ENCODE measurements around the gene CCDC51. TPM values are rescaled to one million over a fixed set of nuclear protein-coding genes. Genes with fewer than 3 reads are reported as not detected.
A peak's percentile ranks its signal among the peaks of the same experiment; 100 is the strongest.

The CCDC51 gene
- total RNA-seq, 8 experiments from 2014 or later = 14.9 to 90.4 (median 20.4) TPM

DNA sequence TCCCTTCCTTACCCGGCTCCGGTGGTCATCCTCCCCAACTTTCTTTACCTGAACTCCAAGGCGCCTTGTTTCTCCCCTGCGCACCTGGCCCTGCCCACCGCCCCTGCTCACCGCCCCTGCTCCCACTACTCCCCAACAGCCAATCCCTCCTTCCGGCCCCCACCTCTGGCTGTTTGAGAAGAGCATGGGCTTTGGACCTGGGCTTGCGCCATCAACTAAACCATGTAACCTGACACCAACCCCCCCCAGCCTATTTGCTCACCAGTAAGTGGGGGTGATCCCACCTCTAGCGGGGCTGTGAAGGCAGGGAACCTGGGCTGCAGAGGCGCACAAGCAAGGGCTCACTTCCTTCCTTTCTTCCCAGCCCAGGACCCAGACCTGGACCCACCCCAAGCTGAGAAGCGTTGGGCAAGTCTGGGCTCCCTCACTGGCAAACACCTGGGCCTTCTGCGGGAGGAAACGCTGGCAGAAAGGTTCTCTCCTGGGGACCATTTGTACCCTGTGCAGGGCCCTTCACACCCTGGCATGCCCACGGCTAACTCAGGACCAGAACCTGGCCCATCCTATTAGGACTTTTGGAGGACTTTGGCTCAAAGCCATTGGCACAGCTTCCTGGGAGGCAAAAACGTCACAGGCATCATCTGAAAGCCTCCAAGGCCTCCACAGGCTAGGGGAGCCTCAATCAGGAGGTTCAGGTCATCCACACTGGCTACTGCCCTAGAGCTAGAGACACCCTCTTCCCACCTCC lies 9.8 kb downstream of the CCDC51 start, which contains the start of gene PLXNB1:
Gene PLXNB1 (minus strand): TSS at position 127 of the 748 bp plus-strand sequence. CDS start 5,475 bp downstream, outside the sequence.
- peak within 1 kb of the TSS; percentile 82 to 93 (median 88) for H3K4me3 ChIP-seq
- in situ Hi-C loops (cut with MboI; ENCODE audit: low pct_unique_long_range_greater_than_20kb in 2 of 9, low sequenced_read_pairs in 9 of 9, unreplicated experiment in 9 of 9) = loop anchor here in 7 of 9 experiments (10.0 to 25.0 kb wide), 4 partner anchors 155 to 193 kb away; partner anchors contain the start of gene ZNF589 (in 1 of the 7)
- peak within 1 kb of the TSS; percentile 93 to 94 for H3K27ac ChIP-seq
- H3K4me1 ChIP-seq (replicated peaks in 1 of 2) = peaks cover 31 to 34% of the 10 kb centered on the region in 2 donors
- ATAC-seq (replicated peaks in 6 of 8) = peak; percentile 0 to 45 (median 18)
- WGBS, 10 experiments = 7 to 80% (median 52%) methylated on average over 1 to 4 of the region's 15 CpGs; no CpG with 5 or more reads in 5 of the 10 experiments

DNA sequence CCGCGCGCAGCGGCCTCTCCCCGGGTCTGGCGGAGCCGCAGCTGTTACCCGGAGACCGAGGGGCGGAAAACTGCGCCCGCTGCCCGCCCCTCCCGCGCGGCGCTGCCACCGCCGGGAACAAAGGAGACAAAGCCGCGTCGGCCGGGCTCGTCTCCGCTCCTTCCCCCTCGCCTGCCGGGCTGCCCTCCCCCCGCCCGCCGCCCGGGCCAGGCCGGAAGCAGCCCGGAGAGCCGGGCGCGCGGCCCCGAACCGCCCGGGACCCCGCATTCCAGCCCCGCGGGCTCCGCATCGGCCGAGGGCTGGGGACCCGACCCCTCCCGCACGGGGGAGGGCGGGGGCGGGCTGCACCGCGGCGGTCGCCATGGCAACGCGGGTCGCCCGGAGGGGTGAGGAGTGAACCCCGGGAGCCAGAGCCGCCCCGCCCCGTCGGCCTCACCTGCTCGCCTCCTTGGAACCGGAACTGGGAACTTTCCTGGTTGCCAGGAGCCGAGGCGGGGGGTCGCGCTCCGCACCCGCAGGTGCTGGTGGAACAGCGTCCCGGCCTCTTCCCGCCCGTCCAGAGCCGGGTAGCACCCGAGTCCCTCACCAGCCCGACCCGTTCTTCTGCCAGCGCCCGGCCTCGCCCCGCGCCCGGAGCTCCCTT lies 10.5 kb downstream of the CCDC51 start:
- in situ Hi-C loops (cut with MboI; ENCODE audit: low pct_unique_long_range_greater_than_20kb in 2 of 9, low sequenced_read_pairs in 9 of 9, unreplicated experiment in 9 of 9) = loop anchor here in 5 of 9 experiments (25.0 kb wide), 2 partner anchors 167 to 192 kb away; partner anchors contain the start of gene ZNF589 (in 1 of the 5)
- WGBS, 10 experiments = no CpG with 5 or more reads among the region's 86 CpGs
- ATAC-seq (replicated peaks in 6 of 8) = peak; percentile 11 to 77 (median 70)
- H3K4me1 ChIP-seq (replicated peaks in 1 of 2) = peaks cover 31 to 37% of the 10 kb centered on the region in 2 donors
- peak overlapping the region; percentile 93 to 94 for H3K27ac ChIP-seq
- H3K4me3 ChIP-seq = peak overlapping the region; percentile 82 to 93 (median 88)

DNA sequence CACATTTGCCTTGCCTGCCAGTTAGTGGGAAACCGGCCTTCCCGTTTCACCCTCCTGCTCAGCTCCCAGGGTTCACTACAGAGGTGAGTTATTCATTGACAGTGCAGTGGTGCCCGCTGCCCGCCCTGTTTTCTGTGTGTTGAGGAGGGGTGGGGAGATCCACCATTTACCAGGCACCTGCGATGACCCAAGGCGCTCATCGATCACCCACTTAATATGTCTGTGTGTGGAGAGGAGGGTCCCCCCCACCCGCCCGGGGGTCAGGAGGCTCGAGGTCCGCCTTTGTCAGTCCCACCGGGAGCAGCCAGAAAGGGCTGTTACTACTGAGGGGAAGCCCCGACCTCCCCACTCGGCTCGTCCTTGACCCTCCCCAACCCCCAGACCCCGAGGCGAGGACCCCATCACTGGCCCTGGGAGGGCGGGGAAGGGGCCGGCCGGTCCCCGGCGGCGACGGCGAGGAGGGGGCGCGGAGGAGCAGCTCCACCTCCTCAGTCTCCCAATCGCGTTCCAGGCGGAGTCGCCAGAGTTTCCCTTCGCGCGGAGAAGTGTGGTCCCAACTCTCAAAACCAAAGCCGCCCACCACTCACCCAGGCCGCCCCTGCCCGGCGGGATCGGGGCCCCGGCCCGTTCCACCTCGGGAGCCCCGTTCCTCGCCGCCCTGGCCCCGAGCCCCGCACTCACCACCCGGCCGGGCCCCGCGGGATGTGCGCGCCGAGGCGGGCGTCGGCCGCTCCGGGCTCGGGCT lies 11.2 kb downstream of the CCDC51 start:
- Histone ChIP-seq H3K27ac (peak overlapping the region; percentile 93 to 94), H3K4me3 (peak overlapping the region; percentile 82 to 93 (median 88)), H3K4me1 (replicated peaks in 1 of 2) (peaks cover 31 to 37% of the 10 kb centered on the region in 2 donors)
- in situ Hi-C loops (cut with MboI; ENCODE audit: low pct_unique_long_range_greater_than_20kb in 2 of 9, low sequenced_read_pairs in 9 of 9, unreplicated experiment in 9 of 9) = loop anchor here in 5 of 9 experiments (25.0 kb wide), 2 partner anchors 166 to 191 kb away; partner anchors contain the start of gene ZNF589 (in 1 of the 5)
- peak; percentile 0 to 64 (median 52) for ATAC-seq (replicated peaks in 6 of 8)
- 0% methylated on average over 2 of the region's 60 CpGs; no CpG with 5 or more reads in 9 of the 10 experiments for WGBS, 10 experiments

DNA sequence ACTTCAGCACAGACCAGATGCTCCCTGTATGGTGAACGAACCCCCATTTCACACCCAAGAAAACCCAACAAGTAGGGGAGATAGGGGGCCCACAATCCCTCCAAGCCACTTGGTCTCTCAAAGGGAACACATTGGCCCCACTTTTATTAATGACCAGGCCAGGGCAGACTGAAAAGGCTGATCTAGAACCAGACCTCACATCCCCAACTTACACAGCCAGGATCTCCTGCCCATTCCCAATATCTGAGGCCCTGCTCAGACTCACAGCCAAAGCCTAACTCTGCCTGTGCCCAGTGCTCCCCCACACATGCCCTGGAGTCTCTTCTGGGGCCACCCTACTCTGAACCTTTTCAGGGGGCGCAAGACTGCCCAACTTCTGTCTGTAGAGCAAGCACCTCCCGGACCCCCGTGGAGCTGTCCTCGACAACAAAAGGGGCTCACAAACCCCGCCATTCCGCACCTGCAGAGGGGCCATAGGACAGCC lies 11.8 kb downstream of the CCDC51 start:
- in situ Hi-C loops (cut with MboI; ENCODE audit: low pct_unique_long_range_greater_than_20kb in 2 of 9, low sequenced_read_pairs in 9 of 9, unreplicated experiment in 9 of 9) = loop anchor here in 5 of 9 experiments (25.0 kb wide), 2 partner anchors 166 to 191 kb away; partner anchors contain the start of gene ZNF589 (in 1 of the 5)
- no peak for ATAC-seq (replicated peaks in 6 of 8)
- Histone ChIP-seq H3K4me3 (peak overlapping the region; percentile 82 to 93 (median 88)), H3K27ac (peak overlapping the region; percentile 93 to 94), H3K4me1 (replicated peaks in 1 of 2) (peaks cover 31 to 37% of the 10 kb centered on the region in 2 donors)
- 13 to 67% (median 20%) methylated on average over 1 to 6 of the region's 7 CpGs; no CpG with 5 or more reads in 6 of the 10 experiments for WGBS, 10 experiments

DNA sequence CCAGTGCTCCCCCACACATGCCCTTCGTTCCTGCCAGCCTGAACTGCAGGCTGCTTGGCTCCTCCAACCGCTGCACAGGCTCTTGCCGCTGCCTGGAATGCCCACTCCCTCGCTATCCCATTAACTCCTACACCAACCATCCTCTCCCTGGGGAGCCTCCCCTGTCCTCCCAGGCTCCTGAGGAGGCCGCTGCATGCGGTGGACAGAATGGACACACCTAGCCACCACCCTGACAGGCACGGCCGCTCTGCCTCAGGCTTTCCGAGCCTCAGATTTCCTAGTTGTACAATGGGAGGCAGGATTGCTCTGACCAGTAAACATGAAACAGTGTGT lies 12.3 kb downstream of the CCDC51 start:
- Histone ChIP-seq H3K4me1 (replicated peaks in 1 of 2) (peaks cover 31 to 37% of the 10 kb centered on the region in 2 donors), H3K4me3 (peak overlapping the region in 3 of 5 donors; percentile 4 to 93 (median 88)), H3K27ac (no peak overlapping the region)
- WGBS, 10 experiments = 36 to 80% (median 80%) methylated on average over 1 to 6 of the region's 9 CpGs; no CpG with 5 or more reads in 7 of the 10 experiments
- in situ Hi-C loops (cut with MboI; ENCODE audit: low pct_unique_long_range_greater_than_20kb in 2 of 9, low sequenced_read_pairs in 9 of 9, unreplicated experiment in 9 of 9) = loop anchor here in 5 of 9 experiments (25.0 kb wide), 2 partner anchors 165 to 190 kb away; partner anchors contain the start of gene ZNF589 (in 1 of the 5)
- ATAC-seq (replicated peaks in 6 of 8) = peak in 2 of 8 experiments; percentile 0 to 2

DNA sequence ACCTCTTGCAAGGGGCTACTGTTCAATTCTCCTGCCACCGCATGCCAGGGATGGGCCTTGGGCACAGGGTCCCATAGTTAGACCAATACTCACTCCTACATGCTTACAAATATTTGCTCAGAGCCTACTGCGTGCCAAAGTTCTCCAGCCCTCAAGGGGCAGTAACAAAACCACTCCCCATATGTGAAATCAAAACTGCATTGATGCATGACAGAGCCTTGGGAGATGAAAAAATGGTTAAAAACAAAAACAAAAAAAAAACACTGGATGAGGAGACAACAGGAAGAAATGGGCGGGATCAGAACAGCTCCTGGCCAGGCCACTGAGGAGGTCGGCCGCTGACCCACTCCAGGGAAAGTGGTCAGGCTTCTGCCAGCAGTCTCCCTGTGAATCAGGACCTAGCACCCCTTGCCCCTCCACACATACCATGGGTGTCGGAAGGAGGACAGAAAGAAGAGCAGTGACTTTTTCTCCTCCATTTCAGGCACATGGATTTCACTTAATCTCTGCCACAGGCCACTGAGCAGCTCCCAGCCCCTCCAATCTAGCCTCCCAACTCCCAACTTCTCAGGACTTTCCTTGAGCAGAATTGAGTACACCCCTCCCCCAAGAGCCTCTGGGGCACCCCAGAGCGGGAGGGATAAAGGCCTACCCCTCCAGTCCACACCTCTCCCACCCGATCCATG lies 12.8 kb downstream of the CCDC51 start:
- Histone ChIP-seq H3K4me3 (peak overlapping the region in 2 of 5 donors; percentile 4 to 88), H3K27ac (no peak overlapping the region), H3K4me1 (replicated peaks in 1 of 2) (peaks cover 31 to 37% of the 10 kb centered on the region in 2 donors)
- in situ Hi-C loops (cut with MboI; ENCODE audit: low pct_unique_long_range_greater_than_20kb in 2 of 9, low sequenced_read_pairs in 9 of 9, unreplicated experiment in 9 of 9) = loop anchor here in 5 of 9 experiments (25.0 kb wide), 2 partner anchors 165 to 190 kb away; partner anchors contain the start of gene ZNF589 (in 1 of the 5)
- ATAC-seq (replicated peaks in 6 of 8) = peak in 3 of 8 experiments; percentile 2 to 11 (median 6)
- 33 to 100% (median 62%) methylated on average over 1 to 6 of the region's 8 CpGs; no CpG with 5 or more reads in 2 of the 10 experiments for WGBS, 10 experiments

DNA sequence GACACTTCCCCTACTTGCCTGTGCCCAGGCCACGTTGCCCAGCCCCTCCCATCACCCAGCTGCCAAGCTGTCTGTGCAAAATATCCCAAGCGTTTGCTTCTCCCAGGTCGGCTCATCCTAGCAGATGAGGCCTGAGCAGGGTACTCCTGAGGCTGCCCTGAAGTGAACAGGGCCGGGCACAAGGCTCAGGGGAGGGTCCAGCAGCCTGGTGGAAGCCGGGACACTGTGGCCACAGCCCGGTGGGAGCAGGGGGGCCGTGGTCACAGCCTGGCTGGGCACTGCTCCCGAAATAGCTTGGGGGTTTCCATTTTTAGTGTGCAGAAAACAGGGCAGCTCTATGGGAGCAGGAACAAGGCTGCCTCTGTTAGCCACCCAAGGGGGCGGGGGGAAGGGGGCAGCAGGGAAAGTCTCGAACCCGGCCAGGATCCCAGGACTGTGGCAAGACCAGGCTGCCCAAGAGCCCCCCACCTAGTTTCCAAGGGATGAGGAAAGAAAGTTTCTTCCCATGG lies 13.5 kb downstream of the CCDC51 start:
- H3K4me1 ChIP-seq (replicated peaks in 1 of 2) = peaks cover 31 to 37% of the 10 kb centered on the region in 2 donors
- 26 to 100% (median 78%) methylated on average over 1 to 6 of the region's 11 CpGs; no CpG with 5 or more reads in 4 of the 10 experiments for WGBS, 10 experiments
- no peak overlapping the region for H3K4me3 ChIP-seq
- in situ Hi-C loops (cut with MboI; ENCODE audit: low pct_unique_long_range_greater_than_20kb in 2 of 9, low sequenced_read_pairs in 9 of 9, unreplicated experiment in 9 of 9) = loop anchor here in 5 of 9 experiments (25.0 kb wide), 2 partner anchors 164 to 189 kb away; partner anchors contain the start of gene ZNF589 (in 1 of the 5)
- peak in 1 of 8 experiments; percentile 1 for ATAC-seq (replicated peaks in 6 of 8)
- no peak overlapping the region for H3K27ac ChIP-seq

DNA sequence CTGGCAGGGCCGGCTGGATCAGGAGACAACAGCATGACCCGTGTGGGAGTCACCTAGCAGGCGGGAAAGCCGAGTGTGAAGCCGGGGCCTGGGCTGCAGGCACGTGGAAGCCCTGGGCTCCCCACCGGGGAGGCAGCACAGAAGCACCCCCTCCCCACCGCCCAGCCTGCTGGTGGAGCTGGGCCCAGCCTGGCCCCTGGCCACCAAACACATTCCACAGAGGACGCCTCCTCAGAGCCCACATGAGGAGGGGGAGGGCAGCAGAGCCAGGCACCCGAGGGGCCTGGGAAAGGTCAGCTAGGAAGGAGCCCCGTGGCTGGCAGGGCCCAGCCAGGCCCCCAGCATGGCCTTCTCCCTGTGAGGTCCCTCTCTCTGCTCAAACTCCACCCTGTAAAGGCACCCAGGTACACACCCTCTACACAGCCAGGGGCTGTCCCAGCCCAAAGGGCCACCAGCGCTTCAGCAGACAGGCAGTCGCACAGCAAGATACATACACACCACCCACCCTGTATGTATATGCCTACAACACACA lies 14.6 kb downstream of the CCDC51 start:
- in situ Hi-C loops (cut with MboI; ENCODE audit: low pct_unique_long_range_greater_than_20kb in 2 of 9, low sequenced_read_pairs in 9 of 9, unreplicated experiment in 9 of 9) = loop anchor here in 5 of 9 experiments (25.0 kb wide), 2 partner anchors 163 to 188 kb away; partner anchors contain the start of gene ZNF589 (in 1 of the 5)

DNA sequence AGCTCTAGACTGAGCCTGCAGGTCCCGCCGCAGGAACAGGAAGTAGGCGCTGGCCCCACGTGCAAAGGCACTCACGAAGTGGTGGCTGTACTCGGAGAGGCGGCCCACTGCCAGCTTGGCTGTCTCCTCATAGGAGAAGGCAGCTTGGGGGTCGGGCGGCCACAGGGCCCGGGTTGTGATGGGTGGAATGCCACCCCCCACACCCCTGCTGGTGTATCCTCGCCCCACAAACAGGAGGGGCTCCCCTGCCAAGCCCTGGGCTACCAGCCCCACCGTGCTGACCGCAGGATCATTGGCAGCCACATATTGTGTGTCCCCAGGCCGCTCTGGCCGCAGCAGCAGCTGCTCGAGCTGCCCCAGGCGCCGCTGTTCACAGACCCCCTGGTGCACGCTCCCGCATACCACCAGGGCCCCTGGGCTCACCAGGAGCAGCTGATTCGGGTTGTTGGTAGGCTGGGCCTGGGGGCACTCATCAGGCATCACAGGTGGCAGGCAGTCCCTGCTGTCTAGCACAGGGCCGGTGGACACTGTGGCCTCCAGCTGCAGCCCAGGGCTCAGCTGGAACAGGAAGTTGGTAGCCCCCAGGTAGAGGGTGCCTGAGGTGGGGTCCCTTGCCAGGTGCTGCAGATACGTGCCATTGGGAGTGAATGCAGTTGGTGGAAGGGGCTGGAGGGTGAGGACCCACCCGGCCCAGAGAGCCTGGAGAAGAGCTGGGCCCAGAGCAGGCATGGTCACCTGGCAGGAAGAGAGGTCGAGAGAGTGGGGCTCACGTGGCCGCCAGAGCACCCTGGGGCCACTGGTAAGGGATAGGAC lies 15.8 kb downstream of the CCDC51 start:
- H3K4me1 ChIP-seq (replicated peaks in 1 of 2) = peaks cover 27 to 34% of the 10 kb centered on the region in 2 donors
- H3K27ac ChIP-seq = no peak overlapping the region
- WGBS, 10 experiments = 91 to 100% (median 94%) methylated on average over 2 to 6 of the region's 27 CpGs; no CpG with 5 or more reads in 6 of the 10 experiments
- in situ Hi-C loops (cut with MboI; ENCODE audit: low pct_unique_long_range_greater_than_20kb in 2 of 9, low sequenced_read_pairs in 9 of 9, unreplicated experiment in 9 of 9) = no loop called here
- H3K4me3 ChIP-seq = no peak overlapping the region
- no peak for ATAC-seq (replicated peaks in 6 of 8)

More for the DNA sequence above, 14.6 kb downstream of the CCDC51 start:
- Histone ChIP-seq H3K27ac (no peak overlapping the region), H3K4me3 (no peak overlapping the region), H3K4me1 (replicated peaks in 1 of 2) (peaks cover 31 to 37% of the 10 kb centered on the region in 2 donors)
- 72 to 100% (median 80%) methylated on average over 1 to 4 of the region's 13 CpGs; no CpG with 5 or more reads in 7 of the 10 experiments for WGBS, 10 experiments
- peak in 4 of 8 experiments; percentile 1 to 11 (median 8) for ATAC-seq (replicated peaks in 6 of 8)

DNA sequence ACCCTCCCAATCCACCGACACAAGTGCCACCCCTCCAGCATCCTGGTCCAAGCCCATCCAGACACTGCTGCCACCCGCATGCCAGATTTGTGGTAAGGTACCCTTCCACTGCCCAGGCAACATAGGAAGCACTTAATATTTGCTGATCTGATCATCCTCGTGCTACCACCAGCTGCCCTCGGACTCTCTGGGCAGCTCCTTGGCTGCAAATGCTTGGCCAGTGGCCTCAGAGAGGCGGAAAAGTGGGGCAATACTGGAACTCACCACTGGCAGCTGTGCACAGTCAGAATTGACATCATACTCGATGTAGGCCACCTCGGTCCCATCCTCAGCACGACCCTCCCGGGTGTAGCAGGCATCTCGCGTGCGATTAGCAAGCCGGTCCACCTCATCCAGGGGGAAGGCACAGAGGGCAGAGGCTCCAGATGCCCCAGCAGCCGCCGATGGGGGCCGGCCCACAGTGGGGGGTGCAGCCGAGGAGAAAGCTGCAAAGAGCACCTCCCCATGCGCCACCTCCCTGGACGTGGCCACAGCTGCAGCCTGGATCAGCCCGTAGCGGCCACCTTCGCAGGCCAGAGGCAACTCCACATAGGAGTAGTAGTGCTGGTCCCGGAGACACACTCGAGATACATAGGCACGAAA lies 16.6 kb downstream of the CCDC51 start:
- 67 to 95% (median 80%) methylated on average over 3 to 5 of the region's 25 CpGs; no CpG with 5 or more reads in 6 of the 10 experiments for WGBS, 10 experiments
- Histone ChIP-seq H3K4me1 (replicated peaks in 1 of 2) (peaks cover 27 to 33% of the 10 kb centered on the region in 2 donors), H3K4me3 (no peak overlapping the region), H3K27ac (no peak overlapping the region)
- in situ Hi-C loops (cut with MboI; ENCODE audit: low pct_unique_long_range_greater_than_20kb in 2 of 9, low sequenced_read_pairs in 9 of 9, unreplicated experiment in 9 of 9) = no loop called here
- ATAC-seq (replicated peaks in 6 of 8) = no peak
